ENCODE results near the gene JAKMIP3. TPM values are rescaled to one million over a fixed set of nuclear protein-coding genes. Genes with fewer than 3 reads are reported as not detected.

JAKMIP3 gene
- total and polyA plus RNA-seq, 9 of the 15 experiments (the other 6 are each of a cell fraction or from before 2014, with no cell fraction given), result 0.04 TPM; not detected in 8

DNA sequence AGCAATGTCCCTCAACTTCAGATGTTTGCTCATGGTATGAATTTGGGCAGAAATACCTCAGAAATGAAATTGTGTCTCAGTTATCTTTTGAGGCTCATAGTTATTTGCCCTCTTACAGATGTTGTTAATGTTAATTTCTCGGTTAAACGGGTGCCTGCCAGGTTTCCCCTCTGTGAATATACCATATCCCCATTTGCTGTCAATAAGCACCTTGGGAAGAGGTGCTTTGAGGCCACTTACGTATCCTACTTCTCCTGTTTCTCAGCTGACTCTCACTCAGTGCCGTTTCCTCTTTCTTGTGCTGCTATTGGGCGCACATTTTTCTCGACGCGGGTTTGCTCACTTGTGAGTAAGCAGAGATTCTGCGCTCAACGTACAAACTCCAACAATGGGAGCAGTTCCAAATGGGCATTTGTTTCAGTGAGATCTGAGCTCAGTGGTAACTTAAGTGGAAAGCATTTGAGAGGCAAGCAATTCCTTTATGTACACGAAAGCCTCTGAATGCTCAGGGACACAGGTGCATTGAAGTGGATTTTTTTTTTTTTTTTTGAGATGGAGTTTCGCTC, 34.8 kb upstream of the JAKMIP3 start:
- Histone ChIP-seq H3K4me1 (replicated peaks in 1 of 2; ENCODE audit: control insufficient read depth in 2 of 2, insufficient read depth in 2 of 2, low read length in 2 of 2) (no peaks in the 10 kb centered on the region), H3K4me3 (no peak overlapping the region), H3K36me3 (ENCODE audit: control insufficient read depth, insufficient read depth, low read length) (no peaks in the 10 kb centered on the region), H2AFZ (ENCODE audit: low read depth, low read length) (no peak overlapping the region), H3K9me1 (ENCODE audit: control insufficient read depth, insufficient read depth, low read length) (no peaks in the 10 kb centered on the region), H4K20me1 (replicated peaks; ENCODE audit: control insufficient read depth, insufficient read depth, low read length) (no peaks in the 10 kb centered on the region), H3K27ac (ENCODE audit: extremely low read depth, low read depth, low read length) (no peak overlapping the region), H3K79me2 (ENCODE audit: control insufficient read depth, insufficient read depth, low read length) (no peaks in the 10 kb centered on the region), H3K9ac (ENCODE audit: insufficient read depth in 1 of 2, low read depth in 2 of 2, low read length in 2 of 2) (no peak overlapping the region), H3K27me3 (ENCODE audit: control insufficient read depth in 2 of 2, insufficient read depth in 2 of 2, low read length in 2 of 2) (peaks cover 18 to 79% of the 10 kb centered on the region in 2 experiments; a peak in 4 of 5 replicates), H3K9me3 (replicated peaks; ENCODE audit: control insufficient read depth, insufficient read depth, low read depth, low read length) (no peaks in the 10 kb centered on the region), H3K4me2 (ENCODE audit: insufficient read depth, low read length) (no peak overlapping the region)
- FAIRE-seq (no peak), ATAC-seq (no peak), DNase-seq (ENCODE audit: extremely low read depth in 1 of 4, low spot score in 3 of 4) (no peak)
- TF ChIP-seq SPI1 (IDR thresholded peaks at IDR 0.05; ENCODE audit: borderline replicate concordance, low read depth, low read length) (0 out of 2 replicates have a peak, but pooled peaks have one; percentile 12), YBX1 (IDR thresholded peaks at IDR 0.05) (no peak)
- BruUV-seq (replicated peaks), result no TSS peak
- POLR2A ChIA-PET, result interaction anchor here (0.6 kb wide), 1 partner anchor 661 kb away, joined by 3 read pairs; no protein-coding TSS in a partner anchor
- WGBS (ENCODE audit: insufficient coverage, low coverage, missing lambda C conversion rate), result 4% methylated on average over 9 of the region's 12 CpGs
- in situ Hi-C loops (cut with MboI) (no loop called here), intact Hi-C loops (cut with micrococcal nuclease) (no loop called here)
- CTCF ChIA-PET (ENCODE audit: low intra/inter-chr PET ratio), result no interaction called here

DNA sequence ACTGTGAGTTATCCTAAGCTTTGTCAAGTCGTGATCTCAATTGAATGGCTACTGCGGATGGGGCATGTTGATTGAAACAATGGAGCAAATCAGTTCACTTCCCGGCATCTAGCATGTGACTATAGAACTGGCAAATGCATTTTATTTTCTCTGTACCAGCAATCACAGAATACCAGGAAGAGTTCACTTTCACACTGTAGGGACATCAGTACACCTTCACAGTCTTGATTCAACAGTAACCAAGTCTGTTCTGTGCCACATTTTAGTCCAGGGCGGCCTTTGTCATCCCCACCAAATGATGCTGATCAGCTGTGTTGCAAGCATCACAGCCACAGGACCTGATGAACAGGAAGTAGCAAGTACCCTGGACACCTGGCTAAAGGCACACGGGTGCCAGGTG, 32.1 kb upstream of the JAKMIP3 start:
- no peaks in the 10 kb centered on the region for H3K9me1 ChIP-seq (ENCODE audit: control insufficient read depth, insufficient read depth, low read length)
- no peaks in the 10 kb centered on the region for H4K20me1 ChIP-seq (replicated peaks; ENCODE audit: control insufficient read depth, insufficient read depth, low read length)
- CTCF ChIA-PET (ENCODE audit: low intra/inter-chr PET ratio), result no interaction called here
- ATAC-seq (no peak), FAIRE-seq (no peak), DNase-seq (ENCODE audit: extremely low read depth in 1 of 4, low spot score in 3 of 4) (no peak)
- in situ Hi-C loops (cut with MboI) (no loop called here), intact Hi-C loops (cut with micrococcal nuclease) (no loop called here)
- no peak overlapping the region for H3K4me3 ChIP-seq
- H3K27ac ChIP-seq (ENCODE audit: extremely low read depth, low read depth, low read length), result no peak overlapping the region
- no peaks in the 10 kb centered on the region for H3K36me3 ChIP-seq (ENCODE audit: control insufficient read depth, insufficient read depth, low read length)
- H3K79me2 ChIP-seq (ENCODE audit: control insufficient read depth, insufficient read depth, low read length), result no peaks in the 10 kb centered on the region
- peaks cover 25 to 81% of the 10 kb centered on the region in 2 experiments; a peak in 4 of 5 replicates for H3K27me3 ChIP-seq (ENCODE audit: control insufficient read depth in 2 of 2, insufficient read depth in 2 of 2, low read length in 2 of 2)
- POLR2A ChIA-PET, result no interaction called here
- H3K4me2 ChIP-seq (ENCODE audit: insufficient read depth, low read length), result no peak overlapping the region
- no peak overlapping the region for H2AFZ ChIP-seq (ENCODE audit: low read depth, low read length)
- peaks cover 0 to 3% of the 10 kb centered on the region in 2 experiments; a peak in 1 of 5 replicates for H3K4me1 ChIP-seq (replicated peaks in 1 of 2; ENCODE audit: control insufficient read depth in 2 of 2, insufficient read depth in 2 of 2, low read length in 2 of 2)
- BruUV-seq (replicated peaks), result no TSS peak
- no peak overlapping the region for H3K9ac ChIP-seq (ENCODE audit: insufficient read depth in 1 of 2, low read depth in 2 of 2, low read length in 2 of 2)
- WGBS (ENCODE audit: insufficient coverage, low coverage, missing lambda C conversion rate), result 0% methylated on average over 5 of the region's 5 CpGs
- H3K9me3 ChIP-seq (replicated peaks; ENCODE audit: control insufficient read depth, insufficient read depth, low read depth, low read length), result no peaks in the 10 kb centered on the region
- TF ChIP-seq, protein P1, sequence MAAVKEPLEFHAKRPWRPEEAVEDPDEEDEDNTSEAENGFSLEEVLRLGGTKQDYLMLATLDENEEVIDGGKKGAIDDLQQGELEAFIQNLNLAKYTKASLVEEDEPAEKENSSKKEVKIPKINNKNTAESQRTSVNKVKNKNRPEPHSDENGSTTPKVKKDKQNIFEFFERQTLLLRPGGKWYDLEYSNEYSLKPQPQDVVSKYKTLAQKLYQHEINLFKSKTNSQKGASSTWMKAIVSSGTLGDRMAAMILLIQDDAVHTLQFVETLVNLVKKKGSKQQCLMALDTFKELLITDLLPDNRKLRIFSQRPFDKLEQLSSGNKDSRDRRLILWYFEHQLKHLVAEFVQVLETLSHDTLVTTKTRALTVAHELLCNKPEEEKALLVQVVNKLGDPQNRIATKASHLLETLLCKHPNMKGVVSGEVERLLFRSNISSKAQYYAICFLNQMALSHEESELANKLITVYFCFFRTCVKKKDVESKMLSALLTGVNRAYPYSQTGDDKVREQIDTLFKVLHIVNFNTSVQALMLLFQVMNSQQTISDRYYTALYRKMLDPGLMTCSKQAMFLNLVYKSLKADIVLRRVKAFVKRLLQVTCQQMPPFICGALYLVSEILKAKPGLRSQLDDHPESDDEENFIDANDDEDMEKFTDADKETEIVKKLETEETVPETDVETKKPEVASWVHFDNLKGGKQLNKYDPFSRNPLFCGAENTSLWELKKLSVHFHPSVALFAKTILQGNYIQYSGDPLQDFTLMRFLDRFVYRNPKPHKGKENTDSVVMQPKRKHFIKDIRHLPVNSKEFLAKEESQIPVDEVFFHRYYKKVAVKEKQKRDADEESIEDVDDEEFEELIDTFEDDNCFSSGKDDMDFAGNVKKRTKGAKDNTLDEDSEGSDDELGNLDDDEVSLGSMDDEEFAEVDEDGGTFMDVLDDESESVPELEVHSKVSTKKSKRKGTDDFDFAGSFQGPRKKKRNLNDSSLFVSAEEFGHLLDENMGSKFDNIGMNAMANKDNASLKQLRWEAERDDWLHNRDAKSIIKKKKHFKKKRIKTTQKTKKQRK (IDR thresholded peaks at IDR 0.05; ENCODE audit: borderline replicate concordance, low read depth, low read length), result no peak
- no peak for TF ChIP-seq POU5F1 (IDR thresholded peaks at IDR 0.05; ENCODE audit: borderline replicate concordance, low read depth, low read length, partially characterized antibody)
- no peak for TF ChIP-seq ZZZ3 (IDR thresholded peaks at IDR 0.05)
- TF ChIP-seq CBX2 (IDR thresholded peaks at IDR 0.05; ENCODE audit: insufficient read depth, low read length, poor library complexity, severe bottlenecking), result no peak
- no peak for TF ChIP-seq HNRNPLL (IDR thresholded peaks at IDR 0.05; ENCODE audit: low read depth, low read length, poor library complexity, severe bottlenecking)
- TF ChIP-seq RBM15 (IDR thresholded peaks at IDR 0.05; ENCODE audit: insufficient read depth, low read length), result no peak
- TF ChIP-seq, protein P2, sequence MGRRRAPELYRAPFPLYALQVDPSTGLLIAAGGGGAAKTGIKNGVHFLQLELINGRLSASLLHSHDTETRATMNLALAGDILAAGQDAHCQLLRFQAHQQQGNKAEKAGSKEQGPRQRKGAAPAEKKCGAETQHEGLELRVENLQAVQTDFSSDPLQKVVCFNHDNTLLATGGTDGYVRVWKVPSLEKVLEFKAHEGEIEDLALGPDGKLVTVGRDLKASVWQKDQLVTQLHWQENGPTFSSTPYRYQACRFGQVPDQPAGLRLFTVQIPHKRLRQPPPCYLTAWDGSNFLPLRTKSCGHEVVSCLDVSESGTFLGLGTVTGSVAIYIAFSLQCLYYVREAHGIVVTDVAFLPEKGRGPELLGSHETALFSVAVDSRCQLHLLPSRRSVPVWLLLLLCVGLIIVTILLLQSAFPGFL (CRISPR knock-in tag; IDR thresholded peaks at IDR 0.05), result no peak
- no peak for TF ChIP-seq ZNF707 (CRISPR knock-in tag; conservative IDR thresholded peaks at IDR 0.05)
- no peak for TF ChIP-seq POLR3A (IDR thresholded peaks at IDR 0.05; ENCODE audit: borderline replicate concordance, extremely low read depth, insufficient read depth, insufficient read length)

All from K562 (cell line).